Measurements from ENCODE around the gene MYO9A. TPM values are rescaled to one million over a fixed set of nuclear protein-coding genes. Genes with fewer than 3 reads are reported as not detected.

MYO9A gene
- total and polyA plus RNA-seq, 10 of the 15 experiments (the other 5 are each of a cell fraction or from before 2014, with no cell fraction given): 3.3 to 25.3 (median 12.2) TPM

DNA sequence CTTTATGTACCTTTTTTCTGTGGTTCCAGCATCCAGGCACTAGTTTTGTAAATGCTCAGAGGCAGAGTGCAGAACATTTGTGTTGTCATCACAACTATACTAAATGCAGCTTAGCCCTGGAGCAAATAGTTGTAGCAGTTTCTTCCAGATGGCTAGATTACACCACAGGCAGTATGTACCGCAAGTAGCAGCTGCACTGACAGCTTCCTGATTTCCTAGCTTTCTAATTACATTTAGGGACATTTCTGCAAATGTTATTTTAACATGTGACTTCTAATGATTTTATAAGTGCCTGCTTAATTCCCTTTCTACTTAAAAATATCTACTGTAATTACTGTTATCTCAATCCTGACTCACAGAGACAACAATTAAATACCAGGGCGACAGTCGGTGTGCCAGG lies 201.1 kb downstream of the MYO9A start:
- no peak overlapping the region for H3K4me3 ChIP-seq
- SMC1A ChIA-PET (ENCODE audit: uncharacterized antibody, unreplicated experiment): interaction anchor here (1.0 kb wide), 1 partner anchor 17 kb away, joined by 3 read pairs; no protein-coding TSS in a partner anchor
- POLR2A ChIA-PET: no interaction called here
- RAD21 ChIA-PET (ENCODE audit: unreplicated experiment): no interaction called here
- H3K27me3 ChIP-seq (replicated peaks in 1 of 2; ENCODE audit: control insufficient read depth in 2 of 2, insufficient read depth in 2 of 2, low read length in 1 of 2): no peaks in the 10 kb centered on the region
- intact Hi-C loops (cut with micrococcal nuclease; ENCODE audit: unreplicated experiment): no loop called here
- no peaks in the 10 kb centered on the region for H3K36me3 ChIP-seq (ENCODE audit: control insufficient read depth in 2 of 2, insufficient read depth in 2 of 2, low read length in 1 of 2)
- CTCF ChIA-PET: interaction anchor here (0.7 kb wide), 1 partner anchor 57 kb away, joined by 3 read pairs; no protein-coding TSS in a partner anchor
- TF ChIP-seq SRF (IDR thresholded peaks at IDR 0.05; ENCODE audit: low read depth in 2 of 2, low read length in 2 of 2) (no peak), KAT2A (conservative IDR thresholded peaks at IDR 0.05; ENCODE audit: control insufficient read depth, low read depth, low read length) (no peak), FOXK2 (IDR thresholded peaks at IDR 0.05) (no peak), YY1 (IDR thresholded peaks at IDR 0.05; ENCODE audit: low read depth, low read length) (no peak), SIN3A (IDR thresholded peaks at IDR 0.05; ENCODE audit: low read depth, low read length) (no peak), HDAC2 (IDR thresholded peaks at IDR 0.05) (no peak), RELB (IDR thresholded peaks at IDR 0.05; ENCODE audit: low read depth) (no peak)
- TF ChIP-seq, protein P1, sequence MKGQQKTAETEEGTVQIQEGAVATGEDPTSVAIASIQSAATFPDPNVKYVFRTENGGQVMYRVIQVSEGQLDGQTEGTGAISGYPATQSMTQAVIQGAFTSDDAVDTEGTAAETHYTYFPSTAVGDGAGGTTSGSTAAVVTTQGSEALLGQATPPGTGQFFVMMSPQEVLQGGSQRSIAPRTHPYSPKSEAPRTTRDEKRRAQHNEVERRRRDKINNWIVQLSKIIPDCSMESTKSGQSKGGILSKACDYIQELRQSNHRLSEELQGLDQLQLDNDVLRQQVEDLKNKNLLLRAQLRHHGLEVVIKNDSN (IDR thresholded peaks at IDR 0.05; ENCODE audit: borderline replicate concordance, extremely low read length, insufficient read depth, low read depth, low read length): no peak
- TF ChIP-seq, protein P2, sequence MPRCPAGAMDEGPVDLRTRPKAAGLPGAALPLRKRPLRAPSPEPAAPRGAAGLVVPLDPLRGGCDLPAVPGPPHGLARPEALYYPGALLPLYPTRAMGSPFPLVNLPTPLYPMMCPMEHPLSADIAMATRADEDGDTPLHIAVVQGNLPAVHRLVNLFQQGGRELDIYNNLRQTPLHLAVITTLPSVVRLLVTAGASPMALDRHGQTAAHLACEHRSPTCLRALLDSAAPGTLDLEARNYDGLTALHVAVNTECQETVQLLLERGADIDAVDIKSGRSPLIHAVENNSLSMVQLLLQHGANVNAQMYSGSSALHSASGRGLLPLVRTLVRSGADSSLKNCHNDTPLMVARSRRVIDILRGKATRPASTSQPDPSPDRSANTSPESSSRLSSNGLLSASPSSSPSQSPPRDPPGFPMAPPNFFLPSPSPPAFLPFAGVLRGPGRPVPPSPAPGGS (IDR thresholded peaks at IDR 0.05; ENCODE audit: borderline replicate concordance, insufficient read depth, low read depth, low read length, poor library complexity, severe bottlenecking): no peak
- no peak overlapping the region for H3K4me2 ChIP-seq (ENCODE audit: control insufficient read depth, insufficient read depth)
- H3K9me3 ChIP-seq (replicated peaks; ENCODE audit: control insufficient read depth, insufficient read depth, low read length): peaks cover 3% of the 10 kb centered on the region; the same call in 2 of the 3 replicates
- 0 out of 2 replicates have a peak, but pooled peaks cover 4% of the 10 kb centered on the region for H3K4me1 ChIP-seq (ENCODE audit: control insufficient read depth, insufficient read depth, low read length)
- no peak overlapping the region for H3K27ac ChIP-seq (ENCODE audit: control insufficient read depth, insufficient read depth)
- in situ Hi-C loops (cut with MboI): no loop called here
- no TSS peak for BruUV-seq (replicated peaks)
- DNase-seq (ENCODE audit: low read depth, low spot score) (no peak), ATAC-seq (no peak), FAIRE-seq (no peak)
- no peaks in the 10 kb centered on the region for H3K79me2 ChIP-seq (ENCODE audit: control insufficient read depth, insufficient read depth, low read length)
- H2AFZ ChIP-seq (ENCODE audit: control insufficient read depth, low read depth, low read length): no peak overlapping the region
- H4K20me1 ChIP-seq (ENCODE audit: control insufficient read depth, insufficient read depth): no peaks in the 10 kb centered on the region
- H3K9ac ChIP-seq (ENCODE audit: control insufficient read depth, insufficient read depth, low read length): no peak overlapping the region
- 97% methylated on average over 3 of the region's 3 CpGs for WGBS (ENCODE audit: insufficient coverage, insufficient replicate concordance, low lambda C conversion rate, missing lambda C conversion rate)

All from GM12878 (cell line).